Stimulated activated CD8-positive, alpha-beta memory T cell treated with anti-CD3 and anti-CD28 coated beads, Interleukin-7, amount 100 ng/mL, for 48 hours (primary cell): ENCODE measurements around the gene PPP1R12B.
"Not testable (repeated sequence)": the region's sequence is repeated elsewhere in the genome, so short reads cannot be mapped to it uniquely, and the experiment has no call there.

ENCODE experiments used
- DNase-seq, 2 donors: peaks; one replicate each; pipeline ENCODE4 v3.0.0-alpha.2; 2020; ENCODE audit warnings: low read depth in 1 of 2; ENCODE audit errors: extremely low read depth in 1 of 2

The PPP1R12B gene

GRCh38 chr1:202551683-202552082 lies 203.2 kb downstream of the PPP1R12B start:
- DNase-seq = no peak

DNA sequence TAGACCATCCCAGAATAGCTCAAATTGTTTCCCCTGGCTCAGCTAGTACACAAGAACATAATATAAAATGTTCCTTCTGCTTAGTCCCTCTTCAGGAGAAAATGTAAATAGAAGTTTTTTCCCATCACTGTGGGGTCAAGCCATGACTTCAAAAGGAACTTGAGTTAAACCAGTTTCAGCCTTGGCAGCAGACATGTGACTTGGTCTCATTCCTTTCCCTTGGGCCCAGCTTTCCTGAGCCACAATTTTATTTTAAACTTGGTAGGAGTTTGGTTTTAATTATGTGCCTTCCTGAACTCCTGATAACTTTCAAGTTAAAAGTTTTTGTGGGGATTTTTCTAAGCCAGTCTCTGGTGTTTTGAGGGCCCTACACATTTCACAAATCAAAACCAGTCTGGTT lies 204.1 kb downstream of the PPP1R12B start:
- DNase-seq = not testable (repeated sequence)

- DNase-seq = not testable (repeated sequence)
Measured at GRCh38 chr1:202553078-202553477, 204.6 kb downstream of the PPP1R12B start.

DNA sequence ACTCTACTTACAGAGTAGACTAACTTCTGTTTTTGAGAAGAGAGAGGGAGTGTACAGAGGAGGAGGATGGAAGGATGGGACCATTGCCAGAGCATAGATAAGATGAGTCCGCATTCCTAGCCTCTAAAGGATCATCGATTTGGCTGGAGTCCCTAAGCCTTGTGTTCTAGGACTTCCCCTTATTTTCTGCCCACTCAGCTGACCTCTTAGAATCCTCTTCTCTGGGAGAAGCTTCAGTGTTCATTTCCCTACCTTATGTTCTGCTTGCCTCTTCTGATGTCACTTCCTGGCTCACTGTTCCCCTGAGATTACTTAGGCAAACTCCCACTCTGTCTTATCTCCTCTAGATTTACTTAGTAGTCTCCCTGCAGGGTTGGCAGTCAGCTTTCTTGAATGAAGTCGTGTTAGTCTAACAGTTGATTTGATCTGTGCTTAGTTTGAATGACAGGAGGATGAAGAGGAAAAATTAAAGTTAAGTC lies 205.1 kb downstream of the PPP1R12B start:
- no peak for DNase-seq

DNA sequence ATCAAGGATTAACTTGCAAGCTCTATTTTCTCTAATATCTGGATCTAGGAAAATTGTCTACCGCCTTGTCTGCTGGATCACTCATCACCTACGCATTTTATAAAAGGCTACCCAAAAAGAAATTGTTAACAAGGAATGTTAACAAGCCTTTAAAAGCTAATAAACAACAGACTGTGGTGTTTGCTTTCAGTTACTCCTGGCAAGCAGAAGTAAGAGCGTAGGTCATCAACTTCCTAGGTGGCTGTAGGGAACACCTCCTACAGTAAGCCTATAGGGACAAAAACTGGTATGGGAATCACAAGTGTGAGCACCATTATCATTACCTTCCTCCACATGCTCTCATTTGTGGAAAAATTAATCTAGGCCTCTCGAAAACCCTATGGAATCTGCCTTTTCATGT lies 206.1 kb downstream of the PPP1R12B start:
- not testable (repeated sequence) for DNase-seq

- not testable (repeated sequence) for DNase-seq
Measured at GRCh38 chr1:202556037-202556436, 207.5 kb downstream of the PPP1R12B start.

DNA sequence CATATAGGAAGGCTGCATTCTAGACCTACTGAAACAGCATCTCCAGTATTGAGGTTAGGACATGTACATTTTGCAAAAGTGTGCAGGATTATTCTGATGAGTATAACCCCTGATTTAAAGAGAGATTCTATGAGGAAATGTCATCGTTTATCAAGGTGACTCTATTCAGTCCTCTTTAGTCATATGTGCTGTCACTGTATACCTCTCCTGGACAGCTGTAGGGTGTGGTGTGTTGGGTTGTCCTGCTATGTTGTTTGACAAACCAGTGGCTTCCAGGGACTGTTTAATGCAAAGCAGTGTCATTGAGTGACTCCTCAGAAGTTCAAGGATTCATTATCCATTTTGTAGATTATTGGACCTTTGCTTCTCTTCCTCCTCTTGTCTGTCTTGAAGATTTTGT lies 209.2 kb downstream of the PPP1R12B start:
- DNase-seq = not testable (repeated sequence)

DNA sequence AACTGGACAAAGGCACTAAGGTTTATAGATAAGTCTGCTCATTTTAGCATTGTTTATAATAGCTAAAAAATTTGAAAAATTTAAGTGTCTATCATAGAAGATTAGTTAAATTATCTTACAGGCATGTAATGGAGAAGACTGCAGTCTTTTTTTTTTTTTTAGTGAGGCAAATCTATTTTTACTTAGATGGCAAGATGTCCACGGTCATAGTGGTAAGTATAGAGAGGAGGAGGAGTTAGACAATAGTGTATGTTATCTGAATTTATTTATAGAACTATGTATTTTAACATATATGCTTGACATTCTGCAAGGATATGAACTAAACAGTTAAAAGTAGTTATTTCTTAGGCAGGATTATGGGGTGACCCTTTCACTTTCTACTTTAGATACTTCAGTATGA lies 212.7 kb downstream of the PPP1R12B start:
- no peak for DNase-seq

- DNase-seq = no peak
Measured at GRCh38 chr1:202561726-202562443, 213.4 kb downstream of the PPP1R12B start.

DNA sequence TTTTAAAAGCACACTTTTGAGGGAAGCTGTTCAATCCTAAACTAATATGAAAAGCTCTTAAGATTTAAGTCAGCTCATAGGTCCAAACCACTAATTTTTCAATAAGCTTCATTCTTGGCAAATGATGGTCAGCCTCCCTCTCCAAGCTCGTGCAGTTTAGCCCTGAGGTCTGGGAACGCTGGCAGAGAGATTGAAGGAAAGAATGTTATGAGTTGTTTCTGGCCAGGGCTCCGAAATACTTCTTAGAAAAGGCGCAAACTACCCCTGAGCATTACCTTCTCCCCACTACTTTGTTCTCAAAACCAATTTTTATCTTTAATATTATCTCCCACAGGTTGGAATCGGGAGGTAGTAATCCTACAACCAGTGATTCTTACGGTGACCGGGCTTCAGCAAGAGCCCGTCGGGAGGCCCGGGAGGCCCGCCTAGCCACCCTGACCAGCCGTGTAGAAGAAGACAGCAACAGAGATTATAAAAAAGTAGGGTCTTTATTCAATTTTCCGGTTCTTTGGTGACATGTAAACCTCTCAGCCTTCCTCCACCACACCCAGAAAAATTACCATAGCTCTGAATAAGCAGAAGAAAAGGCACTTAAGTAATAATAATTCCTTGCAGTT lies 214.1 kb downstream of the PPP1R12B start:
- DNase-seq = no peak

DNA sequence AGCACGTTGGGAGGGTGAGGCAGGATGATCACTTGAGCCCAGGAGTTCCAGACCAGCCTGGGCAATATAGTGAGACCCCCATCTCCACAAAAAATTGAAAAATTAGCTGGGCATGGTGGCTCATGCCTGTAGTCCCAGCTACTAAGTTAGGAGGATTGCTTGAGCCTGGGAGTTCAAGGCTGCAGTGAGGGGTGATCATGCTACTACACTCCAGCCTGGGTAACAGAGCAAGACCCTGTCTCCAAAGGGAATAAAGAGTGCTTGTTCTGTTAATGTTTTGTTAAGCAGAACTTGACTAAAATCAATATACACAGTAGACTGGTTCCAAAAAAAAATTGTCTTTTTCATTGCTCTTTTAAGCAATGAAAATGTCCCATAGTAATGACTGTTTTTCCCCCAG lies 215.3 kb downstream of the PPP1R12B start:
- no peak for DNase-seq

- DNase-seq = no peak
Measured at GRCh38 chr1:202564958-202565495, 216.5 kb downstream of the PPP1R12B start.

GRCh38 chr1:202565890-202566602 lies 217.5 kb downstream of the PPP1R12B start:
- DNase-seq = no peak

- no peak for DNase-seq
Measured at GRCh38 chr1:202567738-202568137, 219.2 kb downstream of the PPP1R12B start.

- DNase-seq = no peak
Measured at GRCh38 chr1:202568410-202568809, 219.9 kb downstream of the PPP1R12B start.

GRCh38 chr1:202568826-202569225 lies 220.3 kb downstream of the PPP1R12B start:
- DNase-seq = no peak

DNA sequence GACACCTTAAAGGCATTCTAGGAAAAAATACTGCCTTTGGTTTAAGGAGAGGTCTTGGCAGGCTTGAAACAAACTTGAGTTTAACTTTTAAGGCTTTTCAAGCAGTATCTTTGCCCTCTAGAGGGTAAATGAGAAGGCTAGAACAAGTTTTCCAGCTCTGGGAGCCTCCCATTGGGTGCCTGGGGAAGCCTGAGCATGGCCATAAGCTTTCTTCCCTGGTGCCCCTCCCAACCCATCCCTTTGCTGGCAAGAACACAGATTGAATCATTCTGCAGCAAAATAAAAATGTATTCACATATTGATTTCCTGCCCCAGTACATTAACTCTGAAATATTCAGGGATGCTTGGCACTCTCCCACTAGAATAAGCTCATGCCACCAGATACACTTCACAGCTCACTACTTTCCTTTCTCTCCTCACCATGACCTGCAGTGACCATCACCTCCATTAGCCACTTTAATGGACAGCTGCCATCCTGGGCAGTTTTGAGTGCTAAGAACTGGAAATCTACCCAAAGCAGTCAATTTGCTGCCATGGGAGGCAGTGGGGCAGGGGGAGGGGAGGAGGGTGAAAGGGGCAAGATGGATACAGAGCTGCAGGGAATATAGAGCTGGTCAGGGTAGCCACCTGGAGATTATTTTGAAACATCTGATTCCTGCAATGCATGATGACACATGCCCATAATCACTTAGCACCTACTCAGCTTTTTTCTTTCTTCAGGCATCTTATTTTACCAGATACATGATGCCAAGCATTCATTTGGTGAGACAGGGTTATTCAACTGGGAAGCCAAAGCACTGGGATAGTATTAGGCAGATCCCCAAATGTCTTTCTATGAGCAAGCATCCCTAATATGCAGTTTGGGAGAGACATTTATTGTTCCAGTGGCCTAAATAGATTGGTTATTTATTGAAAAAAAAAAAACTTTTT lies 221.2 kb downstream of the PPP1R12B start:
- DNase-seq = no peak

GRCh38 chr1:202571719-202572339 lies 223.3 kb downstream of the PPP1R12B start:
- no peak for DNase-seq

- no peak for DNase-seq
Measured at GRCh38 chr1:202572867-202573266, 224.4 kb downstream of the PPP1R12B start.
